HG03575 (cell line): ENCODE data around the gene CNNM4.
"Not testable (repeated sequence)": the region's sequence is repeated elsewhere in the genome, so short reads cannot be mapped to it uniquely, and the experiment has no call there.

Source experiments
- ATAC-seq: cut with Tn5 transposase; IDR thresholded peaks from one replicate; pipeline ENCODE4 v1.9.1; 2021; ENCODE audit not compliant: unreplicated experiment, insufficient number of reproducible peaks, low FRiP score; ENCODE audit errors: extremely low read depth

The CNNM4 gene

GRCh38 chr2:96783388-96783787 lies 22.7 kb downstream of the CNNM4 start:
- ATAC-seq, result no peak

GRCh38 chr2:96787411-96787810 lies 26.7 kb downstream of the CNNM4 start:
- no peak for ATAC-seq

GRCh38 chr2:96788442-96789244 lies 27.9 kb downstream of the CNNM4 start:
- ATAC-seq, result no peak

- ATAC-seq, result no peak
Measured at GRCh38 chr2:96789245-96789617, 28.5 kb downstream of the CNNM4 start.

GRCh38 chr2:96792772-96793749 lies 32.4 kb downstream of the CNNM4 start:
- no peak for ATAC-seq

GRCh38 chr2:96795076-96795475 lies 34.4 kb downstream of the CNNM4 start:
- no peak for ATAC-seq

GRCh38 chr2:96796497-96796896 lies 35.8 kb downstream of the CNNM4 start:
- ATAC-seq, result not testable (repeated sequence)

- ATAC-seq, result no peak
Measured at GRCh38 chr2:96797066-96797625, 36.4 kb downstream of the CNNM4 start.

GRCh38 chr2:96798733-96799622 lies 38.3 kb downstream of the CNNM4 start:
- ATAC-seq, result no peak

GRCh38 chr2:96799623-96799935 lies 38.9 kb downstream of the CNNM4 start:
- no peak for ATAC-seq

GRCh38 chr2:96800061-96801004 lies 39.6 kb downstream of the CNNM4 start:
- no peak for ATAC-seq

GRCh38 chr2:96801005-96801785 lies 40.5 kb downstream of the CNNM4 start:
- no peak for ATAC-seq

GRCh38 chr2:96801786-96802595 lies 41.3 kb downstream of the CNNM4 start:
- no peak for ATAC-seq

- ATAC-seq, result no peak
Measured at GRCh38 chr2:96802721-96803120, 42.0 kb downstream of the CNNM4 start.

GRCh38 chr2:96804986-96805385 lies 44.3 kb downstream of the CNNM4 start:
- ATAC-seq, result no peak

GRCh38 chr2:96805946-96806345 lies 45.2 kb downstream of the CNNM4 start:
- not testable (repeated sequence) for ATAC-seq
